ENCODE results near the gene KIAA1671.

Gene KIAA1671

GRCh38 chr22:24973872-24974271 is 21.4 kb downstream of the KIAA1671 start:
- Histone ChIP-seq H2AFZ (ENCODE audit: low read depth) (no peak overlapping the region), H3K79me2 (ENCODE audit: insufficient read depth, low read depth) (no peaks in the 10 kb centered on the region), H3K9ac (no peak overlapping the region), H3K36me3 (ENCODE audit: insufficient read depth) (no peaks in the 10 kb centered on the region), H3K4me1 (ENCODE audit: low read depth, poor library complexity, severe bottlenecking) (no peaks in the 10 kb centered on the region), H3K4me2 (no peak overlapping the region), H3K4me3 (IDR thresholded peaks at IDR 0.05; ENCODE audit: insufficient read depth, low read depth, low read length) (no peak overlapping the region), H3K27me3 (ENCODE audit: insufficient read depth, low read depth) (no peaks in the 10 kb centered on the region), H3K27ac (no peak overlapping the region), H4K20me1 (ENCODE audit: insufficient read depth) (no peaks in the 10 kb centered on the region)
- TF ChIP-seq, protein P1, sequence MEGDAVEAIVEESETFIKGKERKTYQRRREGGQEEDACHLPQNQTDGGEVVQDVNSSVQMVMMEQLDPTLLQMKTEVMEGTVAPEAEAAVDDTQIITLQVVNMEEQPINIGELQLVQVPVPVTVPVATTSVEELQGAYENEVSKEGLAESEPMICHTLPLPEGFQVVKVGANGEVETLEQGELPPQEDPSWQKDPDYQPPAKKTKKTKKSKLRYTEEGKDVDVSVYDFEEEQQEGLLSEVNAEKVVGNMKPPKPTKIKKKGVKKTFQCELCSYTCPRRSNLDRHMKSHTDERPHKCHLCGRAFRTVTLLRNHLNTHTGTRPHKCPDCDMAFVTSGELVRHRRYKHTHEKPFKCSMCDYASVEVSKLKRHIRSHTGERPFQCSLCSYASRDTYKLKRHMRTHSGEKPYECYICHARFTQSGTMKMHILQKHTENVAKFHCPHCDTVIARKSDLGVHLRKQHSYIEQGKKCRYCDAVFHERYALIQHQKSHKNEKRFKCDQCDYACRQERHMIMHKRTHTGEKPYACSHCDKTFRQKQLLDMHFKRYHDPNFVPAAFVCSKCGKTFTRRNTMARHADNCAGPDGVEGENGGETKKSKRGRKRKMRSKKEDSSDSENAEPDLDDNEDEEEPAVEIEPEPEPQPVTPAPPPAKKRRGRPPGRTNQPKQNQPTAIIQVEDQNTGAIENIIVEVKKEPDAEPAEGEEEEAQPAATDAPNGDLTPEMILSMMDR (conservative IDR thresholded peaks at IDR 0.05; ENCODE audit: low read depth, low read length): no peak

GRCh38 chr22:24975125-24975640 is 22.7 kb downstream of the KIAA1671 start:
- TF ChIP-seq, protein P1 (conservative IDR thresholded peaks at IDR 0.05; ENCODE audit: low read depth, low read length): no peak
- Histone ChIP-seq H3K9ac (no peak overlapping the region), H2AFZ (ENCODE audit: low read depth) (no peak overlapping the region), H4K20me1 (ENCODE audit: insufficient read depth) (no peaks in the 10 kb centered on the region), H3K27me3 (ENCODE audit: insufficient read depth, low read depth) (no peaks in the 10 kb centered on the region), H3K4me1 (ENCODE audit: low read depth, poor library complexity, severe bottlenecking) (no peaks in the 10 kb centered on the region), H3K4me2 (no peak overlapping the region), H3K79me2 (ENCODE audit: insufficient read depth, low read depth) (no peaks in the 10 kb centered on the region), H3K4me3 (IDR thresholded peaks at IDR 0.05; ENCODE audit: insufficient read depth, low read depth, low read length) (no peak overlapping the region), H3K36me3 (ENCODE audit: insufficient read depth) (no peaks in the 10 kb centered on the region), H3K27ac (no peak overlapping the region)

DNA sequence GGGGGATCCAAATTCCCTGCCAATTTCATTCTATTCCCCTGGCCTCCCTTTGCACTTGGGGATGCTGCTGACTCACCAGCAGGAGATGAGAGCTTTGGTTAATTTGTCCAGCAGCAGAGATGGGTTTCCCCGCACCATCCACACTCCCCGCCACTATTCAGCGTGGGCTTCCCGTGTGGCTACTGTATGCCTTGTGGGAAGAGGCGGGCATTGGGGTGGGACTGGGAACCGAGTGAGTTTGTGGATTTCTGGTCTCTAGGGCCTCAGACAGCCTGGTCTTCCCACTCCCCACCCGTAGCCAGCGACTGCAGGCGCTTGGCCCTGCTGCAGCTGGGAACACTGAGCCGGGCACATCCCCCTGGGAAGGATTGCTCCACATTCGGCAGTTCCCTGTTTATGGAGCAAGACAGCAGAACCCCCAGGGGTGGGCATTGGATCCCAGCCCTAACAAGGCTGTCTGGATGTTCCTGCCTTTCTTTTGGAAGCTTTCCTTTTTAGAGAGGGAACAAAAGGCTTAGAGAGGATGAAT is 23.4 kb downstream of the KIAA1671 start:
- Histone ChIP-seq H3K27me3 (ENCODE audit: insufficient read depth, low read depth) (no peaks in the 10 kb centered on the region), H2AFZ (ENCODE audit: low read depth) (no peak overlapping the region), H3K4me3 (IDR thresholded peaks at IDR 0.05; ENCODE audit: insufficient read depth, low read depth, low read length) (no peak overlapping the region), H4K20me1 (ENCODE audit: insufficient read depth) (no peaks in the 10 kb centered on the region), H3K4me2 (no peak overlapping the region), H3K36me3 (ENCODE audit: insufficient read depth) (no peaks in the 10 kb centered on the region), H3K27ac (no peak overlapping the region), H3K9ac (no peak overlapping the region), H3K79me2 (ENCODE audit: insufficient read depth, low read depth) (no peaks in the 10 kb centered on the region), H3K4me1 (ENCODE audit: low read depth, poor library complexity, severe bottlenecking) (no peaks in the 10 kb centered on the region)
- TF ChIP-seq, protein P1 (conservative IDR thresholded peaks at IDR 0.05; ENCODE audit: low read depth, low read length): no peak

GRCh38 chr22:24976442-24977218 is 24.1 kb downstream of the KIAA1671 start:
- no peak overlapping the region for H3K4me3 ChIP-seq (IDR thresholded peaks at IDR 0.05; ENCODE audit: insufficient read depth, low read depth, low read length)
- no peaks in the 10 kb centered on the region for H3K36me3 ChIP-seq (ENCODE audit: insufficient read depth)
- TF ChIP-seq, protein P1 (conservative IDR thresholded peaks at IDR 0.05; ENCODE audit: low read depth, low read length): no peak
- no peak overlapping the region for H3K4me2 ChIP-seq
- no peak overlapping the region for H2AFZ ChIP-seq (ENCODE audit: low read depth)
- H3K27ac ChIP-seq: no peak overlapping the region
- no peaks in the 10 kb centered on the region for H3K27me3 ChIP-seq (ENCODE audit: insufficient read depth, low read depth)
- H4K20me1 ChIP-seq (ENCODE audit: insufficient read depth): no peaks in the 10 kb centered on the region
- H3K9ac ChIP-seq: no peak overlapping the region
- no peaks in the 10 kb centered on the region for H3K4me1 ChIP-seq (ENCODE audit: low read depth, poor library complexity, severe bottlenecking)
- no peaks in the 10 kb centered on the region for H3K79me2 ChIP-seq (ENCODE audit: insufficient read depth, low read depth)

Data from KMS-11 (cell line).